WERI-Rb-1 (cell line): ENCODE data around the gene CDC42BPA.

ENCODE experiments used
- DNase-seq: peaks from one replicate; pipeline ENCODE4 v3.0.0-alpha.2; 2020
- H3K27ac ChIP-seq: fragments of 250-450 bp; sonication (Bioruptor Pico); 2 replicates; pipeline ENCODE4 v1.5.1; 2020; ENCODE audit warnings: mild to moderate bottlenecking, moderate library complexity
- H3K27me3 ChIP-seq: fragments of 250-450 bp; sonication (Bioruptor Pico); 2 replicates; pipeline ENCODE4 v1.5.1; 2021; ENCODE audit warnings: mild to moderate bottlenecking, low read depth, moderate library complexity; ENCODE audit not compliant: insufficient read depth, severe bottlenecking
- H3K36me3 ChIP-seq: fragments of 250-450 bp; sonication (Bioruptor Pico); 2 replicates; pipeline ENCODE4 v1.5.1; 2020; ENCODE audit warnings: mild to moderate bottlenecking, moderate library complexity
- H3K4me3 ChIP-seq: 2 replicates; pipeline ENCODE4 v1.5.1; 2011; ENCODE audit warnings: low read depth, mild to moderate bottlenecking, control low read depth, low read length
- H3K9me3 ChIP-seq: fragments of 250-450 bp; sonication (Bioruptor Pico); 2 replicates; pipeline ENCODE4 v1.5.1; 2021; ENCODE audit warnings: mild to moderate bottlenecking, moderate library complexity; ENCODE audit not compliant: severe bottlenecking
- CTCF ChIP-seq: IDR thresholded peaks from 2 replicates; pipeline ENCODE4 v1.5.1; 2011; ENCODE audit warnings: low read depth, mild to moderate bottlenecking, control low read depth, inconsistent platforms, low read length

The CDC42BPA gene

GRCh38 chr1:227166559-227166958 lies 151.7 kb downstream of the CDC42BPA start:
- Histone ChIP-seq H3K27me3 (no peaks in the 10 kb centered on the region), H3K36me3 (no peaks in the 10 kb centered on the region), H3K9me3 (no peaks in the 10 kb centered on the region), H3K27ac (no peak overlapping the region), H3K4me3 (no peak overlapping the region)
- no peak for TF ChIP-seq CTCF
- DNase-seq: no peak

- no peak for TF ChIP-seq CTCF
- H3K27me3 ChIP-seq: no peaks in the 10 kb centered on the region
- DNase-seq: no peak
- no peaks in the 10 kb centered on the region for H3K36me3 ChIP-seq
- no peak overlapping the region for H3K27ac ChIP-seq
- H3K4me3 ChIP-seq: no peak overlapping the region
- no peaks in the 10 kb centered on the region for H3K9me3 ChIP-seq
These were observed 156.8 kb downstream of the CDC42BPA start for GRCh38 chr1:227161470-227161869.

GRCh38 chr1:227156520-227156919 lies 161.8 kb downstream of the CDC42BPA start:
- H3K36me3 ChIP-seq: no peaks in the 10 kb centered on the region
- no peaks in the 10 kb centered on the region for H3K27me3 ChIP-seq
- H3K27ac ChIP-seq: no peak overlapping the region
- no peak for TF ChIP-seq CTCF
- H3K9me3 ChIP-seq: no peaks in the 10 kb centered on the region
- no peak overlapping the region for H3K4me3 ChIP-seq
- DNase-seq: no peak

GRCh38 chr1:227155688-227156087 lies 162.6 kb downstream of the CDC42BPA start:
- no peak for DNase-seq
- Histone ChIP-seq H3K27me3 (no peaks in the 10 kb centered on the region), H3K4me3 (no peak overlapping the region), H3K36me3 (no peaks in the 10 kb centered on the region), H3K9me3 (no peaks in the 10 kb centered on the region), H3K27ac (no peak overlapping the region)
- no peak for TF ChIP-seq CTCF

- H3K27me3 ChIP-seq: no peaks in the 10 kb centered on the region
- H3K36me3 ChIP-seq: no peaks in the 10 kb centered on the region
- no peaks in the 10 kb centered on the region for H3K9me3 ChIP-seq
- TF ChIP-seq CTCF: no peak
- H3K4me3 ChIP-seq: no peak overlapping the region
- no peak overlapping the region for H3K27ac ChIP-seq
- no peak for DNase-seq
These were observed 163.3 kb downstream of the CDC42BPA start for GRCh38 chr1:227155004-227155403.

- Histone ChIP-seq H3K27ac (no peak overlapping the region), H3K4me3 (no peak overlapping the region), H3K27me3 (no peaks in the 10 kb centered on the region), H3K9me3 (no peaks in the 10 kb centered on the region), H3K36me3 (no peaks in the 10 kb centered on the region)
- TF ChIP-seq CTCF: no peak
- no peak for DNase-seq
These were observed 165.8 kb downstream of the CDC42BPA start for GRCh38 chr1:227152525-227152924.
